CD14-positive monocyte (primary cell): ENCODE data around the gene DDHD1. TPM values are rescaled to one million over a fixed set of nuclear protein-coding genes. Genes with fewer than 3 reads are reported as not detected.

Source experiments
- DNase-seq, 3 donors: peaks; one replicate each; pipeline ENCODE4 v3.0.0-alpha.2; 2011 to 2022
- H2AFZ ChIP-seq: 2 replicates; pipeline ENCODE4 v1.6.0; 2012; ENCODE audit warnings: mild to moderate bottlenecking, low read depth, low read length, inconsistent platforms; ENCODE audit not compliant: insufficient read depth, poor library complexity, severe bottlenecking
- H3K27ac ChIP-seq, 2 donors: 1 replicate in 1 of 2; 2 replicates in 1 of 2; pipeline ENCODE4 v1.5.1; 2012 to 2013; ENCODE audit warnings: low read length in 2 of 2, control low read depth in 1 of 2, inconsistent platforms in 1 of 2, low read depth in 1 of 2, mild to moderate bottlenecking in 1 of 2
- H3K27me3 ChIP-seq, 2 donors: one replicate each; pipeline versions ENCODE4 v1.6.0 to v1.6.1; 2011 to 2013; ENCODE audit warnings: low read length in 2 of 2; ENCODE audit not compliant: control insufficient read depth in 2 of 2, insufficient read depth in 2 of 2
- H3K36me3 ChIP-seq, 2 donors: replicated peaks in 1 of 2; 1 replicate in 1 of 2; 2 replicates in 1 of 2; pipeline versions ENCODE4 v1.5.1 to v1.6.1; 2012 to 2013; ENCODE audit warnings: low read length in 2 of 2, control low read depth in 1 of 2, inconsistent platforms in 1 of 2, mild to moderate bottlenecking in 1 of 2; ENCODE audit not compliant: insufficient read depth in 2 of 2, control insufficient read depth in 1 of 2
- H3K4me1 ChIP-seq, 2 donors: 1 replicate in 1 of 2; 2 replicates in 1 of 2; pipeline versions ENCODE4 v1.5.1 to v1.6.1; 2012 to 2013; ENCODE audit warnings: low read length in 2 of 2, control low read depth in 1 of 2, inconsistent platforms in 1 of 2, mild to moderate bottlenecking in 1 of 2, moderate library complexity in 1 of 2; ENCODE audit not compliant: insufficient read depth in 2 of 2, control insufficient read depth in 1 of 2
- H3K4me2 ChIP-seq: replicated peaks from 2 replicates; pipeline ENCODE3; 2012; ENCODE audit warnings: low read length, moderate library complexity, mild to moderate bottlenecking; ENCODE audit not compliant: poor library complexity, severe bottlenecking; ENCODE audit errors: extremely low read depth
- H3K4me3 ChIP-seq, 3 experiments: fragments of 200-600 bp in 1 of 3; sonication (generic) in 1 of 3; replicated peaks in 1 of 3; 1 replicate in 2 of 3; 2 replicates in 1 of 3; pipeline ENCODE4 v1.5.1; 2011 to 2013; ENCODE audit warnings: low read length in 3 of 3, mild to moderate bottlenecking in 3 of 3, control low read depth in 2 of 3, low read depth in 2 of 3, inconsistent platforms in 1 of 3, moderate library complexity in 1 of 3
- H3K79me2 ChIP-seq: 2 replicates; pipeline ENCODE4 v1.6.0; 2012; ENCODE audit warnings: mild to moderate bottlenecking, control low read depth, inconsistent platforms, low read length, moderate library complexity; ENCODE audit not compliant: insufficient read depth
- H3K9ac ChIP-seq: 2 replicates; pipeline ENCODE4 v1.6.0; 2017; ENCODE audit warnings: low read length, mild to moderate bottlenecking; ENCODE audit not compliant: insufficient read depth, poor library complexity, severe bottlenecking
- H3K9me3 ChIP-seq, 2 donors: replicated peaks in 1 of 2; 1 replicate in 1 of 2; 2 replicates in 1 of 2; pipeline versions ENCODE4 v1.5.1 to v1.6.1; 2012 to 2013; ENCODE audit warnings: low read length in 2 of 2, control low read depth in 1 of 2; ENCODE audit not compliant: control insufficient read depth in 1 of 2, insufficient read depth in 1 of 2
- H4K20me1 ChIP-seq: 2 replicates; pipeline ENCODE4 v1.6.0; 2012; ENCODE audit warnings: mild to moderate bottlenecking, low read length, control low read depth, moderate library complexity; ENCODE audit not compliant: insufficient read depth
- H3K27ac Mint-ChIP-seq, 7 donors: one replicate each; pipeline ENCODE4 v1.8.0; 2020; ENCODE audit warnings: mild to moderate bottlenecking in 7 of 7, mixed read lengths in 7 of 7, moderate library complexity in 6 of 7, inconsistent platforms in 2 of 7
- H3K27me3 Mint-ChIP-seq, 3 donors: one replicate each; pipeline ENCODE4 v1.8.0; 2021 to 2022; ENCODE audit warnings: low read depth in 3 of 3, mild to moderate bottlenecking in 3 of 3, mixed read lengths in 3 of 3, moderate library complexity in 3 of 3, inconsistent platforms in 1 of 3
- H3K36me3 Mint-ChIP-seq, 2 donors: one replicate each; pipeline ENCODE4 v1.8.0; 2020; ENCODE audit warnings: mixed read lengths in 2 of 2, inconsistent platforms in 1 of 2, mild to moderate bottlenecking in 1 of 2
- H3K4me1 Mint-ChIP-seq: one replicate; pipeline ENCODE4 v1.8.0; 2020; ENCODE audit warnings: mild to moderate bottlenecking, mixed read lengths
- H3K4me3 Mint-ChIP-seq, 2 donors: one replicate each; pipeline ENCODE4 v1.8.0; 2020; ENCODE audit warnings: mild to moderate bottlenecking in 2 of 2, mixed read lengths in 2 of 2, moderate library complexity in 1 of 2
- H3K9me3 Mint-ChIP-seq, 7 donors: one replicate each; pipeline ENCODE4 v1.8.0; 2020 to 2022; ENCODE audit warnings: mixed read lengths in 7 of 7, mild to moderate bottlenecking in 6 of 7, moderate library complexity in 6 of 7, inconsistent platforms in 2 of 7
- WGBS: methylation state at CpG from one replicate; pipeline ENCODE4 v1.1.5; 2013; ENCODE audit warnings: missing lambda C conversion rate; ENCODE audit not compliant: insufficient coverage; 5-methylcytosine and 5-hydroxymethylcytosine counted together
- intact Hi-C, 2 donors: fragments of 100-400 bp; cut with micrococcal nuclease; formaldehyde crosslinking; loops; one replicate each; pipeline versions ENCODE4 v1.15.0 to v1.15.1; 2023
- polyA plus RNA-seq, 3 donors: library from polyadenylated mRNA; depleted of rRNA in 1 of 3; unstranded in 2 of 3; stranded (reverse) in 1 of 3; fragments of 300-500 nt in 2 of 3; fragments of >200 nt in 1 of 3; fragmentation: Illumina TruSeq in 2 of 3; gene quantifications; 1 replicate in 2 of 3; 2 replicates in 1 of 3; pipeline ENCODE4 v1.2.3, GENCODE V29; 2012 to 2021
- TF ChIP-seq, protein P1 (sequence below): fragments of 200-600 bp; IDR thresholded peaks from one replicate; pipeline ENCODE4 v1.8.0; 2022; ENCODE audit warnings: antibody characterized with exemption, mild to moderate bottlenecking

Gene DDHD1
- polyA plus RNA-seq, 3 donors = 2.2 to 7.0 (median 3.1) TPM

GRCh38 chr14:53186532-53186931 lies 33.4 kb upstream of the DDHD1 start:
- H3K9ac ChIP-seq = no peak overlapping the region
- no peaks in the 10 kb centered on the region for H3K79me2 ChIP-seq
- no peaks in the 10 kb centered on the region for H3K27me3 ChIP-seq
- H3K4me1 ChIP-seq = no peaks in the 10 kb centered on the region
- no peaks in the 10 kb centered on the region for H3K9me3 ChIP-seq
- peaks cover under 1 to 3% (median 2%) of the 10 kb centered on the region in 3 donors for H3K27me3 Mint-ChIP-seq
- no CpG with 5 or more reads among the region's 1 CpG for WGBS
- H3K4me3 ChIP-seq = no peak overlapping the region
- TF ChIP-seq, protein P1, sequence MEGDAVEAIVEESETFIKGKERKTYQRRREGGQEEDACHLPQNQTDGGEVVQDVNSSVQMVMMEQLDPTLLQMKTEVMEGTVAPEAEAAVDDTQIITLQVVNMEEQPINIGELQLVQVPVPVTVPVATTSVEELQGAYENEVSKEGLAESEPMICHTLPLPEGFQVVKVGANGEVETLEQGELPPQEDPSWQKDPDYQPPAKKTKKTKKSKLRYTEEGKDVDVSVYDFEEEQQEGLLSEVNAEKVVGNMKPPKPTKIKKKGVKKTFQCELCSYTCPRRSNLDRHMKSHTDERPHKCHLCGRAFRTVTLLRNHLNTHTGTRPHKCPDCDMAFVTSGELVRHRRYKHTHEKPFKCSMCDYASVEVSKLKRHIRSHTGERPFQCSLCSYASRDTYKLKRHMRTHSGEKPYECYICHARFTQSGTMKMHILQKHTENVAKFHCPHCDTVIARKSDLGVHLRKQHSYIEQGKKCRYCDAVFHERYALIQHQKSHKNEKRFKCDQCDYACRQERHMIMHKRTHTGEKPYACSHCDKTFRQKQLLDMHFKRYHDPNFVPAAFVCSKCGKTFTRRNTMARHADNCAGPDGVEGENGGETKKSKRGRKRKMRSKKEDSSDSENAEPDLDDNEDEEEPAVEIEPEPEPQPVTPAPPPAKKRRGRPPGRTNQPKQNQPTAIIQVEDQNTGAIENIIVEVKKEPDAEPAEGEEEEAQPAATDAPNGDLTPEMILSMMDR = no peak
- H2AFZ ChIP-seq = no peak overlapping the region
- no peak for DNase-seq
- no peak overlapping the region for H3K27ac Mint-ChIP-seq
- H3K36me3 ChIP-seq = no peaks in the 10 kb centered on the region
- H3K4me2 ChIP-seq = no peak overlapping the region
- H3K27ac ChIP-seq = no peak overlapping the region
- H3K4me1 Mint-ChIP-seq = peaks cover 3% of the 10 kb centered on the region
- intact Hi-C loops = no loop called here
- H3K4me3 Mint-ChIP-seq = no peak overlapping the region
- no peaks in the 10 kb centered on the region for H3K36me3 Mint-ChIP-seq
- peaks cover 0 to 2% (median 0%) of the 10 kb centered on the region in 7 donors for H3K9me3 Mint-ChIP-seq
- no peaks in the 10 kb centered on the region for H4K20me1 ChIP-seq

DNA sequence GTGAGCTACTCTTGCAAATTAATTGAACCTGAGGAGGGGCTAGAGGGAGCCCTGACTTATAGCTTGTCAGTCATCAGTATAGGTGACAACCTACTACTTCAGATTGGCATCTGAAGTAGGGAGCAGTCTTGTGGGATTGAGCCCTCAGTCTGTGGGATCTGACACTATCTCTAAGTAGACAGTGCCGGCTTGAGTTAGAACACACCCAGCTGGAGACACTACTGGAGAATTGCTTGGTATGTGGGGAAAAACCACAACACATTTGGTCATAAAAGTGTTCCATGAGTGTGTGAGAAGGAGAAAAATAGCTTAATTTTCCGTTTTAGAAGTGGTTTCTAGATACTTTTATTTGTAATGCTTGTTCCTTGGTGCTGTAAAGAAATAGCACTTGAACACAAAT lies 30.5 kb upstream of the DDHD1 start:
- Histone ChIP-seq H3K79me2 (no peaks in the 10 kb centered on the region), H3K36me3 (no peaks in the 10 kb centered on the region), H4K20me1 (no peaks in the 10 kb centered on the region), H3K27me3 (no peaks in the 10 kb centered on the region), H3K9me3 (no peaks in the 10 kb centered on the region), H3K27ac (no peak overlapping the region), H3K4me1 (no peaks in the 10 kb centered on the region), H3K4me3 (no peak overlapping the region), H3K9ac (no peak overlapping the region), H3K4me2 (no peak overlapping the region), H2AFZ (no peak overlapping the region)
- TF ChIP-seq, protein P1 = no peak
- no peaks in the 10 kb centered on the region for H3K36me3 Mint-ChIP-seq
- peaks cover 3% of the 10 kb centered on the region for H3K4me1 Mint-ChIP-seq
- no peak overlapping the region for H3K4me3 Mint-ChIP-seq
- intact Hi-C loops = no loop called here
- H3K27me3 Mint-ChIP-seq = peaks cover 1 to 5% (median 3%) of the 10 kb centered on the region in 3 donors
- 100% methylated on average over 1 of the region's 2 CpGs for WGBS
- peaks cover 0 to 2% (median 0%) of the 10 kb centered on the region in 7 donors for H3K9me3 Mint-ChIP-seq
- DNase-seq = no peak
- no peak overlapping the region for H3K27ac Mint-ChIP-seq
